GM19193 (cell line): ENCODE data around the gene GPRASP1.

Experiments
- POLR2A ChIP-seq: IDR thresholded peaks from 4 replicates; pipeline ENCODE4 v1.6.1; 2011; ENCODE audit not compliant: insufficient read depth, insufficient read length; ENCODE audit errors: extremely low read depth

The GPRASP1 gene

DNA sequence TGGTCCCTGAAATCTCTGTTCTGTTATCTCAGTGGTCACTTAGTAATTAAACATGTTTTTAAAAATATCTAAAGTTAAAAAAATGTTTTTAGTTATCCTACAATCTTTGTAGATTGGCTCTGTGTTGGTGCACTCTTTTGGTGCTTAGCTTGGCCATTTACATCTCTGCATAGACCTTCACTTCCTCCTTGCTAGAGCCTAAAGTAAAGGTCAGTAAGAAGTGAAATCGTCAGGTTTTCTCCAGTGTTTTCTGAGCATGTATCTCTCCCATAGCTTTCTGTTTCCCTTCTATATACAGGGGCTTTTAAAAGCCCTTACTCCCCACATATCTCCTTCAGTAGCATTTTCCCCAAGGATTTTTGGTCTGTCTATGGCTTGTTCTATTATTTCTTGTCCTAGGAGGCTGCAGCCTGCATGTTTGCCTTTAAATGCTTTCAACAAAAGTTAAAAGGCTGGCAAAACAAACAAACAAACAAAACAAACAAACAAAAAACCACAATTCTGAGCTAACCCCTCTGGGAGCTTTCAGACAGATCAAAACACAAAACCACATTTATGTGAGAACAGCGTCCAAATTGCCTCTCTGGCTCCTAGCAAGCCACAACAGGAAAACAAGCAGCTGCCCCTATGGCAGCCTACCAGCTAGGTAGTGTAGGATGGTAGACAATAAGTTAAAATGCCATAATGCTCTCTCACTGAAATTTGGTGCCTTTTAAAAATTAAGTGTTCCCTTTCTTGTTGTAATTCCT is 33.7 kb downstream of the GPRASP1 start:
- no peak for TF ChIP-seq POLR2A

DNA sequence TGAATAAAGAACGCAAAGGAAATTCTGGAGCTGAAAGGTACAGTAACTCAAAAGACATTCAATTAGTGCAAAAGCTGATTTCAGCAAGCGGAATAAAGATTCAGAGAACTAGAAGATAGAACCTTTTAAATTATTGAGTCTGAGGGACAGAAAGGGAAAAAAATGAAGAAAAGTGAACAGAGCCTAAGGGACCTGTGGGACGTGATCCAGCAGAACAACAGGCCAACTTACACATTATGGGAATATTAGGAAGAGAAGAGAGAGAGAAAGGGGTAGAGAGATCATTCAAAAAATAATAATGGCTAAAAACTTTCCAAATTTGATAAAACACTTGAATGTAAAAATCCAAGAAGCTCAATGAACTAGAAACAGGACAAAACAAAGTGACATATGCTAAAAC is 43.5 kb downstream of the GPRASP1 start:
- TF ChIP-seq POLR2A = no peak

DNA sequence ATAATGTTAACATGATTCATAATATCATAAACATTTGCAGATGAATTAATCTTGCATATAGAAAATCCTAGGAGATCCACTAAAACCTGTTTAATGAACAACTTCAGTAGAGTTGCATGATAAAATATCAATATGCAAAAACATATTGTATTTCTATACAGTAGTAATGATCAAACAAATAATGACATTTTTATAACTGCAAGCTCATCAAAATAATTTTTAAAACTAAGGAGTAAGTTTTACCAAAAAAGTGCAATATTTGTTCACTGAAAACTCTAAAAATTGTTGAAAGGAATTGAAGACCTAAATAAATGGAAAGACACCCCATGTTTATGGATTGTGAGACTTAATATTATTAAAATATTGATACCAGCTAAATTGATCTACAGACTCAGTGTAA is 45.0 kb downstream of the GPRASP1 start:
- no peak for TF ChIP-seq POLR2A

DNA sequence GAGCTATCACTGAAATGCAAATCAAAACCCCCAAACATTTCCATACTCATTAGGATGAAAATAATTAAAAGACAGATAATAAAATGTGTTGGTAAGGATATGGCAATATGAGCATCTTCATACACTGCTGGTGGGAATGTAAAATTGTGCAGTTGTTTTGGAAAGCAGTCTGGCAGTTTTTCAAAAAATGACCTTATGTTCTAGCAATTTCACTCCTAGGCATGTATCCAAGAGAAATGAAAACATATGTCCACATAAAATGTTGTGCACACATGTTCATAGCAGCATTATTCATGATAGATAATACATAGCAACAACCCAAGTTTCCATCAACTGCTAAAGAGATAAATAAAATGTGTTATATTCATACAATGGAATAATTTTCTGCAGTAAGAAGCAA is 46.2 kb downstream of the GPRASP1 start:
- TF ChIP-seq POLR2A = no peak
